ENCODE results near the gene SLC30A1.

The SLC30A1 gene

DNA sequence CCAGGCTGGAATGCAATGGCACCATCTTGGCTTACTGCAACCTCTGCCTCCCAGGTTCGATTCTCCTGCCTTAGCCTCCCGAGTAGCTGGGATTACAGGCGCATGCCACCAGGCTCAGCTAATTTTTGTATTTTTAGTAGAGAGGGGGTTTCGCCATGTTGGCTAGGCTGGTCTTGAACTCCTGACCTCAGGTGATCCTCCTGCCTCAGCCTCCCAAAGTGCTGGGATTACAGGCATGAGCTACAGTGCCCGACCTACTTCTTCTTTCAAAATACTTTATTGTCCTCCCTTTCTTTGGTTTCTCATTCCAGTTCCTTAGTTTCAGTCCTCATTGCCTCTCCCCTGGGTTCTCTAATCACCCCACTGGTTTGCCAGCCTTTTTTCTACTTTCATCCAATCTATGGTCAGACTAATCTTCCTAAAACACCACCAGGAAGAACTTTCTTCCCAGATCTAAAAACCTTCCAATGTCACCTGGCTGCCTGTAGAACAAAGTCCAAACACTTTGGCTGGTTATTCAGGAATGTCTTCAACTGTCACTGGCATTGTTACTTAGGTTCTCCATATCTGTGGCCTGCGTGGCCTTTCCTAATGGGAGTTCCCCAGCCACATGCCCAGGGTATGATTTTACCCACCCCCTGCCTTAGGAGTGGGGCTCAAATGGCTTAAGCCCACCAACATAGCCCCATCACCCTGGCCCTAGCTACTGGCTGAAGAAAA is 29.0 kb upstream of the SLC30A1 start:
- DNase-seq (ENCODE audit: low read depth), result no peak

DNA sequence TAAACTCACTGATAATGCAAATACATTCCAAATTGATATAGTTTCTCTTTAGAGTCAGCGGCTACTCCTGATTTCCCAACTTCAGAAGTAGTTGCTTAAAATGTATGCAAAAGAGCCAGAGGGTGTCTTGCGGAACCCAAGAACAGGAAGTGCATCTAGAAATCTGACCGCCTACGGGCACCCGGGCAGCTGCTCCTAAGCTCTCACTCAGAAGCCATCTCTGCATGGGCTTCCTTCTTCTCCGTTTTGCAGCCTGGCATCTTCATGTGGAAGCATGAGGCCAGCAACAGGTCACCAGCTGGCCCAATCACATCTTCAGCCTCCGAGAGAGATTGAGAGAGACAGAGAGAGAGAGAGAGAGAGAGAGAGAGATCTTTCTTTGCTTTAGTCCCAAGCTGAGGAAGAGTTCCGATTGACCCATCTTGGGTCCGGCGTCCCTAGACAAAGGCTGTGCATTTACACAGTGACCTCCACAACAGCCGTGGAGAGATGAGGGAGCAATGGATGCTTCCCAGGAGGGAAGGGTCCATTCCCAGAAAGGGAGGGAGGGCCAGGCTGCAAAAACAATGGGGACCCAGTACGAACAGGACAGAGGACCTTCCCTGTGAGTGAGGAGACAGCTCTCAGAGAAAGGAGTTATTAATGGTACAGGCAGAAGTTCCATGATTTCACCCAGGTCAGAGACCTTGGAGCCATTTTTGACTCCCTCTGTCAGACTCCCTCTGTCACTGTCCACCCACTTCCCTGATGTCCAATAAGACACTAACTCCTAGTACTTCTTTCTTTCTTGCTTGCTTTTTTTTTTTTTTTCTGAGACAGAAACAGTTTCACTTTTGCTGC is 28.2 kb upstream of the SLC30A1 start:
- no peak for DNase-seq (ENCODE audit: low read depth)

DNA sequence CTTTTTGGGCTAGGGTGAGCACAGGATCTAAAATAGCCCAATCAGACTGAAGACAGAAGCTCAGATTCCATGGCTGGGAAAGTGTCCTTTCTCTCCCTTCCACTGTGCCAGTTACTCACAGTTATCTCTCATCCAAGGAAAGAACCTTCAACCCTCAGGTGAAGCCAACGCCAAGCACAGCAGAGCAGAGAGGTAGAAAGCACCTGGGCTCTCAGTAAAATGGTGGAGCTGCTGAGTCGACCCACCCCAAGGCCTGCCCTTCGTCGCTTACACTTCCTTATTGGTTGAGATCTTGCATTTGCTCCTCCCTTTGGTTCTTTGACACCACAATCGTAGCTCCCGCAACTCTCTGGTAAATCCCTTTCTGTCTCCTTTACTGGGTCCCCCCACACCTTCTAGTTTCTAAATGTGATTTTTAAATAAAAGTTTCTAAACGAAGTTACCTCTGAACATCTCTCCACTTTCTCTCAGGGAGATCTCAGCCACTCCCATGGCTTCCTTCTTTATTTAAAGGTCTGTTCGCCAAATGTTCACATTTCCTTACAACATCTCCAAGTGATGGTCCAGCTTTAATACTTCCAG is 27.5 kb upstream of the SLC30A1 start:
- no peak for DNase-seq (ENCODE audit: low read depth)

DNA sequence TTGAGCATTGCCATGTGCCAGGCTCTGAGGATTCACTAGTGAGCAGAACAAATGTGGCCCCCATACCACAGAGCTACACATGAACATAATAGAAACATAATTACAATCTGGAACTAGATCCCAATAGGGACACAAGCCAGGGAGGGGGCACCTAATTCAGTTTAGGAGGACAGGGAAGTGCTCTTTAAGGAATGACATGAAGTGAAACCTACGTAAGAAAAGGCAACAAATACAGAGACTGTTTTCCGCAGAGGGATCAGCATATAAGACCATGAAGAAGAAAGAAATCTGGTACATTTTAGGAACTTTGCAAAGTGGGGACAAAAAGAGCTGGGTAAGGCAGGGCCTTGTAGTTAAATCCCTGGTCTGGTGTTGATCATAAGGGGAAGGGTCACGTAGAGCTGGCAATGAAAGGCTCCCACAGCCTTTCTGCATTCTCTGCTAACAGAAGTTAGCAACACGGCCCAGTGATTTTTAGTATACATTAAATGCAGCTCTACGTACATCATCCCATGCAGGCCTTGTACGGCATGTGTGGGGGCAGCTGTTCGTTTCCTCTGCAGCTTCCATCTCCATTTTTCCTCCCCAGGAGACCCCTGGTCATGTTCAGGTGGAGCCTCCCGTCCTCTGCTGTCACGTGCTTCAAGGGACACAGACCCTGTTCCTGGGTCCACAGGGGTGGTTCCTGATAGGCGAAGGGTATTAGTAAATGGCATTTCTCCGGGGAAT is 26.8 kb upstream of the SLC30A1 start:
- DNase-seq (ENCODE audit: low read depth), result no peak

DNA sequence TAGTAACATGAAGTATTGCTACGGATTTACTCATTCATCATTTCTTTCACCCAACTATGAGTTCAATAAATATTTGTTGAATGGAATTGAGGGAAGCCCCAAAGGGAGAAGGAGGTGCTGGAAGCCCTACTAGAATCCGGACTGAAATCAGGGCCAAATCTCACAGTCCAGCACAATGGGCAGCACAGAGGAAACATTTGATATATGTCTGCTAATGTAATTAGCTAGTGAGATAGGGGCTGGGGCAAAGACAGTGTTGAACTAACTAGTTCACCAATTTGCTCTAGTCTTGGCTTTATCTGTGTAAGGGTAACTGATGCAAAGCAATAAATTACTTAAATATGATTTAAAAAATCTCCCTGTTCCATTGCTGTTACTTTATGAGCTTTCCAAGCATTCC is 26.1 kb upstream of the SLC30A1 start:
- DNase-seq (ENCODE audit: low read depth), result no peak

DNA sequence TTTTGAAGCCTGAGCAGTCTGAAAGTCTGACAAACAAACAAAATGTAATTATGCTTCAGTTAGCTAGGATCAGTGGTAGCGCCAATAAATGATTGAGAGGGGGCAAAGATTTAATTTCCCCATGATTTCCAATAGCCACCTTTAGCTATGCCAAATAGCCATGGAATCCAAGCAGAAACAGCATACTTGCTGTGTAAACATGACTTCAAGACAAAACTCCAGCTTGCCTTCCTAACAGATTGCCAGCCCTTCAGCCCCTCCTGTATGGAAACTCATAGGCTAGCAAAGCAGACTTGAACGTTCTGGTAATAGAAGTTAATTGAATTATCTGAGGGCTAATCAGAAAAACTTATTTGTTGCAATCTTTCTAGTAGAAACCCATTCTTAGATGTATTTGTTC is 25.6 kb upstream of the SLC30A1 start:
- no peak for DNase-seq (ENCODE audit: low read depth)

DNA sequence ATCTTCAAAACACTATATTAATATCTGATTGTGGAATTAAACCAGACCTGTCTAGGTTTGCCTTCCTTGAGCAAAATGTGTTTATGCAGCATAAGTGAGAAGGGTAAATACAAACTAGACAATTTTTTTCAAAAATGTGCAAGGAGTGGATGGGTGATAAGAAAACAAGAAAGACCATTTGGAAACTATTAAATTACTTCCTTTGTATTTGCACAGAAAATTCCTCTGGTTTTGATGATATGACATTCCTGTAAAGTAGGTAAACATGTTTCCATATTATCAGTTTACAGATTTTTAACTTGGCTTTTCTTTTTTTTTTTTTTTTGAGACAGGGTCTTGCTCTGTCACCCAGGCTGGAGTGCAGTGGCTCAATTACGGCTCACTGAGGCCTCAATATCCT is 24.8 kb upstream of the SLC30A1 start:
- no peak for DNase-seq (ENCODE audit: low read depth)

DNA sequence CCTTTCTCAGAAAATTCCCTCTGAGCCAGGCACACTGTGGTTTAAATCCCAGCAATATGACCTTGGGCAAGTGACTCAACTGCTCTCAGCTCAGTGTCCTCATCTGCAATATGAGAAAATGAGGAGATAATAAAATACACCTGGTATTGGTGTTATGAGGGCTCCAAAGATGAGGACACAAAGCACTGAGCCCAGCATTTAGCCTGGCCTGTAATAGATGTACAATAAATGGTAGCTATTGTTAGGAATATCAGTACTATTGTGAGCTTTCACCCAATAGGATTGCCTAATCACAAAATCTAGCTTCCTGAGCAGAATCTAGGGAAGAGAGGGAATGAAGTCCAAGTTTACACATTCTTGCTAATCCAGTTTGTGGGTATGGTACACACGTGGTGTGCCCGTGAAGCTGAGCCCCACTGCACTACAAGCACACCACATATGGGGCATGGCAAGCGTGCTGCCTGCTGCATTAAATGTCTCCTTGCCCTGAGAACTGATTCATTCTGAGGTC is 24.3 kb upstream of the SLC30A1 start:
- DNase-seq (ENCODE audit: low read depth), result no peak

DNA sequence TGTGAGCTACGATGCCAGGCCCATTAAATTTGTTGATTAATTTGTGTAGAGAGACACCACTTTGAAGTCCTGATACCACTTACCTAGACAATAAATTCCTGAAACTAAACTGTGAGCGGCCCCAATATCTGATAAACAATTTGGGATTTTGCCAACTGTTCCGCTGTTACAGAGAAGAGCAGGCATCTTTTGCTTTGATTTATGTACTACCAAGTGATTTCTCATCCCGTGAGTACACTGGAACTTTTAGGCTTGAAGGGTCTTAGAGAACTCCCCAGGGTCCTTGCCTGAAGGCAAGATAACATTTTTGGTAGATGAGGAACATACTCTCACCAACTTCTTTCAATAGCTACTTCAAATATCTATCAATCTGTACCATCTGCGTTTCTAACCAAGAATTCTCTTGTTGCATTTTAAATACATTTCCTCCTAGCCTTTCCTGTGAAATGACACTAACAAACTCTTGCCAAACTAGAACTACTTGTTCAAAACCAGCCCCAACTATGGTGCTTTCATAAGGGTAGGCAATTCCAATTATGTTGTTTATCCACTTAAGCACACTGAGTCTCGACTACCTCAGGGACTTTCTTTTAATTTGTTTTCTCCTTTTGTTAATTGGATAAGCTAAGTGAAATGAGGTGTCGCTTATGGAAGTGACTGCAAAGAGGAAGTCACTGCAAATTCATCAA is 23.2 kb upstream of the SLC30A1 start:
- DNase-seq (ENCODE audit: low read depth), result no peak

DNA sequence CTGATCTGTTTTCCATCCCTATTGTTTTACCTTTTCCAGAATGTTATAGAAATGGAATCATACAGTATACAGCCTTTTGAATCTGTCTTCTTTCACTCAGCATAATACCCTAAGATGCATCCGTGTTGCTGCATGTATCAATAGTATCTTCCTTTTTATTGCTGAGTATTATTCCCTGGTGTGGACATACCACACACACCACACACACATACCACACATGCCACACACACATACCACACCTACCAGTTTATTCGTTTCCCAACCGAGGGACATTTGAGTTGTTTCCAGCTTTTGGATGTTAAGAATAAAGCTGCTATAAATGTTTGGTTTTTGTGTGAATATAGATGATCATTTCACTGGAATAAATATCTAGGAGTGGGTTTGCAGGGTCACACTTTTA is 22.2 kb upstream of the SLC30A1 start:
- no peak for DNase-seq (ENCODE audit: low read depth)

DNA sequence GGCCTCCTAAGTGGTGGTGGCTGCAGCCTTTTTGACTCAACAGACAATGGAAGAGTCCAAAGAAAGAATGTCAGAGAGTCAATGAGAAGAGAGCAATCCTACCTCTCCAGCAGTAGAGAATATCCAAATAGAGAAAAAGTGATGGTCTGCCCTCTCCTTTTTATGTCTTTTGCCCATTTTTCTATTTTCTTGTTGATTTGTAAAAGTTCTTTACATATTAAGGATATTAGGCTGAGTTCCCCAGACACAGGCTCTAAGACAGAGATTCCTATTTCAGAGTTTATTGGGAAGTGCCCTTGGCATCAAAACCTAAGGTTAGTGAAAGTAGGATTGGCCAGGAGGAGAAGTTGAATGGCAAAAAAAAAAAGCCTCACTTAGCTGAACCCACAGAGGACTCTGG is 20.3 kb upstream of the SLC30A1 start:
- DNase-seq (ENCODE audit: low read depth), result no peak

DNA sequence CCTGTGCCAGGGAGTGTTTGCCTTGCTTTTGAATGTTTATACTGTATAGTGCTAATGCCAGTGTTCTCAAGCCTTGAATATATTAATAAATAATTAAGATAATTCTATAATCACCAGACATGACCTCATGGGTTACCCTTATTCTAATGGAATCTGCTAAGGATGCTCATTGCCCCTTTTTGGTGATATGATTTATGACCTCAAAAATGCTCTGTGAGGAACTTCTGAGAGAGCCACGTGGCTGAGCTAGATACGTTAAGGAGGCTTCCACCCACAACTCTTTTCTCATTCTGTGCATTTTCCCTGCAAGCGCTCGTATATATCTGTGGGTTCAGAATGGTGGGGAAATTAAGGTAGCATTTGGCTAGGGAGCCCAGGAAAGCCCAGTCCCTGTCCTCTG is 19.6 kb upstream of the SLC30A1 start:
- no peak for DNase-seq (ENCODE audit: low read depth)

DNA sequence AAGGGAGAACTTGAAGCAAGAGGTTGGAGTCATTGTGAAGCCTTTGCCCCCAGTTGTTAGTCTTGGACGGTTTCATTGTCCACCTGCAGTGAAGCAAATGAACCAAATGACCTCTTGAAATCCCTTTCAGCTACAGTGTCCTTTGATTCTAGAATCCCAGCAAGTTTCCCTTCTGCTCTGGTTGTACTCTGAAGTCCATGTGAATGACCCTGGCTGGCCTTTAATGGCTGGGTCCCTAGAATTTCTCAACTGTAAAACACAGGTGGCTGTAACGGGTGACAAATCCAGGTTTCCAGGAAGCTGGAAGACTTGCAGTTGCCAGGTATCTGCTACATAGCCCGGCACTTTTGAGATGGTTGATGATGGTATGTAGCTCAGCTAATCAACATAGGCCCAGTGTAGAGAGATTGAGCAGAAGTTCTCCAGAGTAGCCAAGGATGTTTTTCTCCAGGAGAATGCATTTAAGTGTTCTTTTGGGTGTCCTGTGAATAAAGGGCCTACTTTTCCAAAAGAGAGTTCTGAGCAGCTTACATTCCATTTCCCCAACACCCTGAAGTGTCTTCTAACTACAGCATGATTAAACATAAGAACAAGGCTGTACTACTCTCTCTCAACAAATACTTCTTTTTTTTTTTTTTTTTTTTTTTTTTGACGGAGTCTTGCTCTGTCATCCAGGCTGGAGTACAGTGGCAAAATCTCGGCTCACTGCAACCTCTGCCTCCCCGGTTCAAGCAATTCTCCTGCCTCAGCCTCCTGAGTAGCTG is 17.6 kb upstream of the SLC30A1 start:
- no peak for DNase-seq (ENCODE audit: low read depth)

DNA sequence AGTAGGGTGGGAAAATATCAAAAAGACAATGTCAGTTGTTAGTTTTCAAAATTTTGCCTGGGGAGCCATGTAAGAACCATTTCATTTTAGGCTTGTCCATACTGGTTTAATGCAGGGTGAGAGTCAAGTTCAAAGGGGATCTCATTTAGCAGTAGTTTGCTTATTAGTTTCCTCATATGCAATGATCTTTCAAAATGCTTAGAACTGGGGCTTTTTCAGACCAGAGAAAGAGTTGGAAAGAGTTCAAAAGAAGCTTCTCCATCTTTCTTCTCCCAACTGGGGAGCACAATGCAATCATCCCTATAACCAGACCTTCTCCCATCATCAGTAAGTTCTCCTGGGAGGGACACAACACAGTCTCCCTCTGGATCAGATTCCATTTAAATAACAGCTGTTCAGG is 16.5 kb upstream of the SLC30A1 start:
- DNase-seq (ENCODE audit: low read depth), result no peak

DNA sequence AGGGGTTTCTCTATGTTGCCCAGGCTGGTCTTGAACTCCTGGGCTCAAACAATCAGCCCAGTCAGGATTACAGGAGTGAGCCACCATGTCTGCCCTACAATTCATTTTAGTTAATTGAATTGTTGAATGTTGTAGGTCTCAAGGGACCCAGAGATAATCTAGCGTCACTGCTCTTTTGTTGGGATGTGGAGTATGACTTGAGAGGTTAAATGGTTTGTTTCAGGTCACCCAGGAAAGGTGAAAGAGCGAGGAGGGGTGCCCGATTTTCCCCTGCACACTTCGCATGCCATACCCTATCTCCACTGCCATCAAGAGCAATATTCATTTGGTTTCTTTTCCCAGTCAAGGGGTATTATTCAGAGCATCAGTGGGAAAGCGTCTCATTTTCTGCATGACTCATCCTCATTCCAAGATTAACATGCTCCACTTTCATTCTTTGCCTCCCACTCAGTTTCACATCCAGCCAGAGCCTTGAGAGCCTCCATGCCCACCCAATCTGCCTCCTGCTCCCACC is 13.1 kb upstream of the SLC30A1 start:
- DNase-seq (ENCODE audit: low read depth), result no peak

DNA sequence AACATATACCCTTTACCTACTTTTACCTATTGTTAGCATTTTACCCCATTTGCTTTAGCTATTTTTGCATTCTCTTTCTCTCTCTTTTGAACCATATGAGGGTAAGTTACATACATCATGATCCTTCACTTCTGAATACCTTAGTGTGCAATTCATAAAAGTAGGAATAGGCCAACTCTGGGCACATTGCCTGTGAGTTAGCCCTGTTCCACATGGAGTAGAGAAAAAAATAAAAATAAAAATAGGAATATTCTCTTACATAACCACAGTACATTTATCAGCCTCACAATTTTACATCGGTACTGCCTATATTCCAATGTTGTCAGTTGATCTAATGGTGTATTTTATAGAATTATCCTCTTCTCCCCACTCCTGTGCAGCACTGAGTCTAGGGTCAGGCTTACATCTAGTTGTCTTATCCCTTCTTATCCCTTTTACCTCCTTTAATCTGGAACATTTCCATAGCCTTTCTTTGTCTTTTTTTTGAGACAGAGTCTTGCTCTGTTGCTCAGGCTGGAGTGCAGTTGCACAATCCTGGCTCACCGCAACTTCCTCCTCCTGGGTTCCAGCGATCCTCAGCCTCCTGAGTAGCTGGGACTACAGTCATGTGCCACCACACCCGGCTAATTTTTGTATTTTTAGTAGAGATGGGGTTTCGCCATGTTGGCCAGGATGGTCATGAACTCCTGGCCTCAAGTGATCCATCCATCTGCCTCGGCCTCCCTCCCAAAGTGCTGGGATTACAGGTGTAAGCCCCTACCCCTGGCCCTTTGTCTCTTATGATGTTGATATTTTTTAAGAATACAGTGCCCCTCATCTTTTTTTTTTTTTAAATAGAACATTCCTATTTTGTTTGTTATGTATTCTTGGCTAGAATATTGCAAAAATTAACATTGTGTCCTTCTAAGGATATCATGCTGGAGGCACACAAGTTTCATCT is 11.1 kb upstream of the SLC30A1 start:
- no peak for DNase-seq (ENCODE audit: low read depth)

DNA sequence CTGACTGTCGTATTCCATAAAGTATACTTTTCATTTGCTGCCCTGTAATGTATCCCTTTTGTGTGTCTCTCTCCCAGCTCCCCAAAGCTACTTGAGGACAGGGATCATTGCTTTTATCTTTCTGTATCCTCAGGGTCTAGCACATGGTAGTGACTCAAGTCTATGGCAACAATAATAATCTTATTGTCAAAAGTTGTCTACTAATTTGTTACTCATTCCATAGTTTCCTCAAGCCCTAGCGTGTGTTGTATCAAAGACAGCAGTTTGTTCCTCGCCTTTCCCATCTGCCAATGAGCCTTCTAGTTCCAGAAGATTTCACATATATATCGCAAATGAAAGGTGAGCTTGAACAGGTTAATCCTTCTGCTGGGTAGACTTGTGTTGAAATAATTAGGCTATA is 9.8 kb upstream of the SLC30A1 start:
- no peak for DNase-seq (ENCODE audit: low read depth)

DNA sequence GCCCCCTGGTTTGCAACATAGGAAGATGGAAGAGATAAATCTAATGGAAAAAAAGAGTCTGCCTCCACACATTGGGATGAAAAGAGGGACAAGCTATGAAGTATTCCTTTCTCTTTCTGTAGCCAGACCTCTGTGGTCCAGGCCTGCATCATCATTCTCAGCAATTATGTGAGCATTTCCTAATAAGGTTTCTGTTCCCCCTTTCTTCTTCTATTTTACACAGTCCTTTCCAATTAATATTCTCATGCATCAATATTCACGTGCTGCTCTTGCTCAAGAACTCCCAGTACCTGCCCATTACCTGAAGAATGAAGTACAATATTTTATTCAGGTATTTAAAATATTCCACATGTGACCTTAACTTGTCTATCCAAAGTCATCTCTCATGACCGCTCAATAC is 8.2 kb upstream of the SLC30A1 start:
- no peak for DNase-seq (ENCODE audit: low read depth)

DNA sequence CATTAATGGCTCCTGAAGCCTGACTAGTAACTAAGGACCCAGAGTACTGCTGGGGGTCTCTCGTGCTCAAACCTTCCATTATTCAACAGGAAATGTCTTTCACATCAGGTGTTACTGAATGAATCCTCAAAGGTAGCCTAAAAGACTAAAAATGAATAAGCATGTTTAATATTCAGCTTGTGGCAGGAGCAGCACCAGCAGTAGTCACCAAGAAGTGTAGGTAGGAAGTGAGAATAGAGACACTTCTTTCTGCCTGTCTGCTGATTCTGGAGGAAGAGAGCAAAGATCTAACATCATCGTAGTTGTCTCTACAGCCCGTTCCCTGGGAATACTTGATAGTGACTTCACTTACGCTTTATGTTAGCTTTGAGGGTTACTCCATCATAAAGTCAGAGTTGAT is 7.6 kb upstream of the SLC30A1 start:
- no peak for DNase-seq (ENCODE audit: low read depth)

Data from stimulated activated CD8-positive, alpha-beta memory T cell treated with anti-CD3 and anti-CD28 coated beads, Interleukin-4, amount 100 ng/mL, for 24 hours (primary cell).